ENCODE measurements around the gene CCDC186.

Gene CCDC186

DNA sequence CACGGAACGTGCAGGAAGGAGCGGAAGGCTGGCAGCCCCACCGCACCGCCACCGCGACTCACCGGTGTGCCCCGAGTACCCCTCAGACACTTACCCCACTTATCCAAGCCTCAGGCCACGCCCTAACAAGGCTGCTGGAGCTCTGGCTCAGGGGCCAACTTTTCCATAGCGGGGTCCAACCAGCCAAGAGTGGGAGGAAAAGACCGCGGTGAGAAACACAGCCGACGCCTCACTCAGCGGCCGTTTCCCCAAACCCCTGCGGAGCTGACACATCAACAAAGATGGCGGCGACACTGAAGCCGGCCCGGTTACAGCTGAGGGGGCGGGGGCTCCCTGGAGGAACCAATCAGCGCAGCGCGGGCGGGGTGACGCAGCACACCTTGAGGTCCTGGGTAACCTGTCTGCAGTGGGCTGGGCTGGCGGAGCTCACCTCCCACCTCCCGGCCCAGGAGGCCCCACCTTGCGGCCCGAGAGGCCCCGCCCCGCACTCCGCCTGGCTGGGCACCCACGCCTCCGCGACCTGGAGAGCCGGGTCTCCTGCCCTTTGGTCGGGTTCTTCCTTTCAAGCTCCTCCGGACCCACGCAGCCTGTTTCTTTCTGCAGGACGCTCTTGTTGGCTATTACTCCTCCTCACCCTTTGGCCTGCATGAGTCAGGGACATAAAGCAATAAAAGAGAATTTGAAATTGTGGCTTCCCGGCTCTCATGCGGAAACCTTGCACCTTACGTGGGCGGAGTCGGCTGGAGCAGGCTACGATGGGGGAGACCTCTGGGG, at the start of gene CCDC186:
CCDC186 (minus strand) TSS at position 283 of the 774 bp plus-strand sequence. CDS start 10,935 bp downstream, outside the sequence.
- peaks cover 24% of the 10 kb centered on the region for H3K4me1 ChIP-seq
- H4K20me1 ChIP-seq, result 0 out of 2 replicates have a peak, but pooled peaks cover 9% of the 10 kb centered on the region
- TF ChIP-seq Cebpa-rat (IDR thresholded peaks at IDR 0.05), result no peak
- H3K27me3 ChIP-seq, result no peaks in the 10 kb centered on the region
- H3K4me2 ChIP-seq, result peak within 1 kb of the TSS; percentile 90
- H3K4me3 ChIP-seq, result peak within 1 kb of the TSS; percentile 80
- H3K9me3 ChIP-seq, result peaks cover 6% of the 10 kb centered on the region
- H3K36me3 ChIP-seq, result peaks cover 4% of the 10 kb centered on the region; the same call in 1 of the 2 replicates
- H3K9ac ChIP-seq, result peak within 1 kb of the TSS; percentile 83
- H3K27ac ChIP-seq, result peak within 1 kb of the TSS; percentile 83

DNA sequence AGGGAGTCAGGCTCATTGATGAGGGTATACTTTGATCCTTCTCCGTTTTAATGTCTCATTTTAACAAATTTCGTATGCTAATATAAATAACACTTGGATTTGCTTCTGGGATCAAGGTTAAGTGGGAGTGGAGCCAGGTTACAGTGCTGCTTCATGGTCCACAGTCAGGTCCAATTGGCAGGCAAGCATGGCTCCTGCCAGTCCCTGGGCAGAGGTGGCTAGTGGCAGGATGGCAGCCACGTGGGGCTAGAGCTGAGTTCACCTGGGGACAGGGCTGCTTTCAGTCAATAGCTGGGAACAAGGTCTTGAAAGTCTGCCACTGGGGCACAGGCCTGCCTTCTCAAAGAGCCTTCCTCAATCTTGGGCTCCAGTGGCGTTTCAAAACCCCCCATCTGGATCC, 49.1 kb upstream of the CCDC186 start:
- Histone ChIP-seq H3K4me2 (no peak overlapping the region), H3K9me3 (no peaks in the 10 kb centered on the region), H3K4me1 (no peaks in the 10 kb centered on the region), H3K36me3 (no peaks in the 10 kb centered on the region), H3K9ac (no peak overlapping the region), H3K4me3 (no peak overlapping the region), H3K27me3 (no peaks in the 10 kb centered on the region), H3K27ac (no peak overlapping the region), H4K20me1 (no peaks in the 10 kb centered on the region)
- TF ChIP-seq Cebpa-rat (IDR thresholded peaks at IDR 0.05), result no peak

DNA sequence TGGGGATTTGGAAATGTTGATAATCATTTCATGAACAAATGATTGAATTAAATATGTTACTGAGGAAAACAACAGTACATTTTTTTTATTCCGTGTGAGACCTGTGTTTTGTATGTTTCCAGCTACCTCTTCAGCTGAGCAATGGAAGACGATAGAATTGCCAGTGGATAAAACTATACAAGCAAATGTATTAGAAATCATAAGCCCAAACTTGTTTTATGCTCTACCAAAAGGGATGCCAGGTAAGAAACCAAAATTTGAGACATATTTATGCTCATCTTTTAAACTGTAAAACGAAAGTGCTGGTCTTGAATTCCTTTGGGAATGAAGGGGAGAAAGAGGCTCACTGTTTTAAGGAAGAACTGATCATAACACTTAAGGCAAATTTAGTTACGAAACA, 47.2 kb upstream of the CCDC186 start:
- Histone ChIP-seq H3K4me2 (no peak overlapping the region), H3K36me3 (no peaks in the 10 kb centered on the region), H3K27me3 (no peaks in the 10 kb centered on the region), H3K9ac (no peak overlapping the region), H4K20me1 (no peaks in the 10 kb centered on the region), H3K4me1 (no peaks in the 10 kb centered on the region), H3K9me3 (no peaks in the 10 kb centered on the region), H3K4me3 (no peak overlapping the region), H3K27ac (no peak overlapping the region)
- TF ChIP-seq Cebpa-rat (IDR thresholded peaks at IDR 0.05), result no peak

DNA sequence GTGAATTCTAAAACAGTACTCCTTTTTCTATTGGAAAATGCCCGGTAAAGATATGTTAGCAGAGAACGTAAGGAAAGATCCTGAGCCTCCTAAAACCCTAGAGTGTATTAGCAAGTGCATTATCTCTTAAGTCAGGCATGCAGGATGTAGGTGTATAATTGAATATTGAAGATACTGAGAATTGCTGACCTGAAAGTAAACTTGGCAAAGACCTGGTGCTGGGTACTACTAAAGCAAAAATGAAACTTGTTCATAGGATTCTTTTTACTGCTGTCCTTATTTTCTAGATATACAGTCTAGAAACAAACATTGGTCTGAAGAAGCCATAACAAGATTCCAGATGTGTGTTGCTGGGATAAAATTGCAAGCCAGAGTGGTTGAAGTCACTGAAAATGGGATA, 46.3 kb upstream of the CCDC186 start:
- Histone ChIP-seq H4K20me1 (no peaks in the 10 kb centered on the region), H3K4me3 (no peak overlapping the region), H3K4me1 (no peaks in the 10 kb centered on the region), H3K36me3 (no peaks in the 10 kb centered on the region), H3K27me3 (no peaks in the 10 kb centered on the region), H3K9ac (no peak overlapping the region), H3K9me3 (no peaks in the 10 kb centered on the region), H3K4me2 (no peak overlapping the region), H3K27ac (no peak overlapping the region)
- TF ChIP-seq Cebpa-rat (IDR thresholded peaks at IDR 0.05), result no peak

DNA sequence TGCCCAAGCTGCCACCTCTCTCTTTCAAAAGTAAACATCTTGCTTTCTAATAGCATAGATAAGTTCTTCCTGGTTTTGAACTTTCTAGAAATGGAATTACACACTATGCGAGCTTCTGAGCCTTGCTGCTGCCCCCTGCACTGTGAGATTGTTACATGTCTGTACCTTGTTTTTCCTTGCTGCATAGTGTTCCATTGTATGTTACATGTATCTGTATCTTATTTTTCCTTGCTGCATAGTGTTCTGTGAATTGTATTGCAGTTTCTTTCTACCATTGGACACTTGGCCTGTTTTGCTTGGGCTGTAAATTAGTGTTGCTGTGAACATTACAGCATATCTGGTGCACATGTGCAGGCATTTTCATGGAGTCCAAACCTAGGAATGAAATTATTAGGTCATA, 41.0 kb upstream of the CCDC186 start:
- Histone ChIP-seq H4K20me1 (no peaks in the 10 kb centered on the region), H3K27me3 (no peaks in the 10 kb centered on the region), H3K9ac (no peak overlapping the region), H3K4me3 (no peak overlapping the region), H3K4me1 (no peaks in the 10 kb centered on the region), H3K36me3 (no peaks in the 10 kb centered on the region), H3K4me2 (no peak overlapping the region), H3K9me3 (no peaks in the 10 kb centered on the region), H3K27ac (no peak overlapping the region)
- TF ChIP-seq Cebpa-rat (IDR thresholded peaks at IDR 0.05), result no peak

DNA sequence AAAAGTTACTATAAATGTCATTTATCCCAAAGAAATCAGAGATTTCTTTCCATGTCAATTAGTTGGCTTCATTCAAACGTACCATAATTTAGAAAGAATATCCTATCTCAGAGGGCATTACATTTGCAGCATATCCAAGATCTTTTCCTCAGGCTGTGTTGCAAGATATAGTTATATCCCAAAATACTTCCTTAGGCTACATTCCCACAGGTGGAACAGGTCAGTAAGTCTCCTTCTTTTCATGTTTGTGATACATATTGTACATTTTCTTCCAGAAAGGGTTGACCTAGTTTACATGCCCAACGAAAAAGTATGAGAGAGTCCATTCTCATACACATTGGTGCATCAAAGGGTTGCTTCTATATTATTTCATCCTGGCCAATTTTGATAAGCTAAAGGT, 38.1 kb upstream of the CCDC186 start:
- Histone ChIP-seq H3K27ac (no peak overlapping the region), H3K36me3 (no peaks in the 10 kb centered on the region), H3K9ac (no peak overlapping the region), H3K4me2 (no peak overlapping the region), H3K4me3 (no peak overlapping the region), H4K20me1 (no peaks in the 10 kb centered on the region), H3K27me3 (no peaks in the 10 kb centered on the region), H3K9me3 (no peaks in the 10 kb centered on the region), H3K4me1 (no peaks in the 10 kb centered on the region)
- TF ChIP-seq Cebpa-rat (IDR thresholded peaks at IDR 0.05), result no peak

DNA sequence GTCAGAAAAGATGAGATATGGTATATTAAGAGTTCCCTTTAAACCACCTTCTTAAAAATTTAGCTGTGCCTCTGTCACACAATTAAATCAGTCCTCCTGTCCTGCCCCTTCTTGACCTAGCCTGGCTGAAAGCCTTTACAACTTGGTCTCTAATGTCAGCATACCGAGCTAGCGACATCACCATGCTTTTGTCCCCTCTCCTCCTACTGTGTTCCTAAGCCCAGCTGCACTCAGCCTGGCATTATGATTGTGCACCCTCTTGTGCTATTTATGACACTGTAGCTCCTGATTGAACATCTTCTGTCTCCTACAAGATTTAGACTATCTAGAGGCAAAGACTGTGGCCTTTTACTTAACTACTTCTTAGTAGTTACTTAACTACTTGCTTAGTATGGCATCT, 34.3 kb upstream of the CCDC186 start:
- TF ChIP-seq Cebpa-rat (IDR thresholded peaks at IDR 0.05), result no peak
- Histone ChIP-seq H4K20me1 (no peaks in the 10 kb centered on the region), H3K4me2 (no peak overlapping the region)

DNA sequence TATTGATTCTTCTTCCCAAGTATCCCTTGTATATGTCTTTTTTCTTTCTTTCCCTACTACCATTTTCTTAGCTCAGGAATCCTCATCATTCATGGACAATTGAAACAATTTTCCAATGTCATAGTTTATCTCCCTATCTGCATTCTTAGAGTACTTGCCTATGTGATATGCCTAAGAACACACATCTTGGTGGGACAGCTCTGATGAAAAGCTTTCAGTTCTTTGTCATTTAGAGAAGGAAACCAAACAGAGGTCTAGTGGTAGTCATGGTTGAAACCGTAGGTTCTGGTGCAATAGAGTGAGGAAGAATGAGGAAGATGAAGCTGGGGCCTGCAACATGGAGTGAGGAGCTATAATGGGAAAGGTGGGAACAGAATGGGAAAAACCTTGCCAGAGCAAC, 33.3 kb upstream of the CCDC186 start:
- H3K27me3 ChIP-seq, result no peaks in the 10 kb centered on the region
- H3K27ac ChIP-seq, result no peak overlapping the region
- no peak overlapping the region for H3K4me2 ChIP-seq
- peaks cover 12% of the 10 kb centered on the region for H3K4me1 ChIP-seq
- H4K20me1 ChIP-seq, result no peaks in the 10 kb centered on the region
- H3K9ac ChIP-seq, result no peak overlapping the region
- no peaks in the 10 kb centered on the region for H3K36me3 ChIP-seq
- no peak for TF ChIP-seq Cebpa-rat (IDR thresholded peaks at IDR 0.05)
- H3K4me3 ChIP-seq, result no peak overlapping the region
- H3K9me3 ChIP-seq, result no peaks in the 10 kb centered on the region

More for the DNA sequence above, 34.3 kb upstream of the CCDC186 start:
- Histone ChIP-seq H3K4me3 (no peak overlapping the region), H3K27me3 (no peaks in the 10 kb centered on the region), H3K9ac (no peak overlapping the region), H3K27ac (no peak overlapping the region), H3K4me1 (peaks cover 8% of the 10 kb centered on the region), H3K9me3 (no peaks in the 10 kb centered on the region), H3K36me3 (no peaks in the 10 kb centered on the region)

DNA sequence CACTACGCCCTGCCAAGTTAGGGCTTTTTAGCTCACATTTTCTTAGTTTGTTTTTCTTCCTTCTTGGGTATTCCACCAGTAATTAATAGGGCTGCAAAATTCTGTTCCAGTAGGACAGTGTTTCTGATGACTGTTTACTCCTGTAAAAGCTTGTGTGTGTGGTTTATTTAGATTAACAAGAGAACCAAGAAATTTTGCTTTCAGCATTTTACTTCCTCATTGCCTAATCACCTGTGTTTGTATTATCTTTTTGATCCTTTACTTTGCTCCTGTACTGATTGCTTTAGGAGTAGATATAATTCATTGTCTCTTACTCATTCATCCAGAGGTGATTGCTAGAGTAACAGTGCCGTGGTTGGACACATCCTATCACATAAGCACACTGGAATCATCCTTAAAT, 32.9 kb upstream of the CCDC186 start:
- H3K4me2 ChIP-seq, result no peak overlapping the region
- no peak overlapping the region for H3K4me3 ChIP-seq
- no peaks in the 10 kb centered on the region for H3K9me3 ChIP-seq
- H4K20me1 ChIP-seq, result no peaks in the 10 kb centered on the region
- no peak overlapping the region for H3K9ac ChIP-seq
- H3K4me1 ChIP-seq, result peaks cover 12% of the 10 kb centered on the region
- no peaks in the 10 kb centered on the region for H3K27me3 ChIP-seq
- TF ChIP-seq Cebpa-rat (IDR thresholded peaks at IDR 0.05), result no peak
- no peaks in the 10 kb centered on the region for H3K36me3 ChIP-seq
- H3K27ac ChIP-seq, result no peak overlapping the region

DNA sequence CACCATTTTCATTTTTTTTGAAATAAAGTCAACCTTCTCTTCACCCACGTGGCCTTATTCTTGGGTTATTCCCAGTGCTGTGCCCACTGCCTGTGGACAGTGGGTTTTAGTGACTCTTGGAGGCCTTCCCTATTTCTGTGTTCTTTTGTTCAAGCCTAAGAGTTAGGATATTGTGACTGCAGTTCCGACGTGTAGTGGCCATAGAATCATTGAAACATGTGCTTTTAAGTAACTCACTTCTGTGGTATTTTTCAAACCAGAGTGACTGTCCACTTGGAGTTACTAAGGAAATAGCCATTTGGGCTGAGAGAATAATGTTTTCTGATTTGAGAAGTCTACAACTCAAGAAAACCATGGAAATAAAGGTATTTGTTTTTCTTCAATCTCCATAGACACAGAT, 28.8 kb upstream of the CCDC186 start:
- H3K4me1 ChIP-seq, result peaks cover 12% of the 10 kb centered on the region
- H3K27ac ChIP-seq, result no peak overlapping the region
- no peaks in the 10 kb centered on the region for H4K20me1 ChIP-seq
- TF ChIP-seq Cebpa-rat (IDR thresholded peaks at IDR 0.05), result no peak
- no peak overlapping the region for H3K4me2 ChIP-seq
- no peaks in the 10 kb centered on the region for H3K27me3 ChIP-seq
- no peaks in the 10 kb centered on the region for H3K9me3 ChIP-seq
- H3K36me3 ChIP-seq, result no peaks in the 10 kb centered on the region
- no peak overlapping the region for H3K9ac ChIP-seq
- no peak overlapping the region for H3K4me3 ChIP-seq

Data from BLaER1 (cell line).